Activated CD8-positive, alpha-beta T cell treated with anti-CD3 and anti-CD28 coated beads, Interleukin-2, amount 10 ng/mL, durations not matched to agents 7 days and 5 days (primary cell): ENCODE measurements around the gene DEPDC1. TPM values are rescaled to one million over a fixed set of nuclear protein-coding genes. Genes with fewer than 3 reads are reported as not detected.

Experiments
- ATAC-seq: fragments of 150-1000 bp; cut with Tn5 transposase; one replicate; pipeline ENCODE4 v1.10.0; 2021; ENCODE audit warnings: moderate library complexity
- CTCF ChIA-PET: fragments of 350-600 bp; sonication (Branson Sonifier 250); formaldehyde crosslinking; loops from one replicate; lab custom pipeline; 2021; ENCODE audit warnings: antibody characterized with exemption; lab: Charles Lee
- POLR2A ChIA-PET: fragments of 350-600 bp; sonication (Branson Sonifier 250); formaldehyde crosslinking; loops from one replicate; lab custom pipeline; 2021; ENCODE audit warnings: antibody characterized with exemption; lab: Charles Lee
- DNase-seq: peaks from one replicate; pipeline ENCODE4 v3.0.0-alpha.2; 2020
- H3K27ac Mint-ChIP-seq: one replicate; pipeline ENCODE4 v1.8.0; 2021; ENCODE audit warnings: mild to moderate bottlenecking, mixed read lengths
- H3K27me3 Mint-ChIP-seq: one replicate; pipeline ENCODE4 v1.8.0; 2021; ENCODE audit warnings: low read depth, mixed read lengths
- H3K36me3 Mint-ChIP-seq: one replicate; pipeline ENCODE4 v1.8.0; 2021; ENCODE audit warnings: low read depth, mixed read lengths
- H3K4me1 Mint-ChIP-seq: one replicate; pipeline ENCODE4 v1.8.0; 2021; ENCODE audit warnings: low read depth, mixed read lengths
- H3K4me3 Mint-ChIP-seq: one replicate; pipeline ENCODE4 v1.8.0; 2021; ENCODE audit warnings: mild to moderate bottlenecking, mixed read lengths
- H3K9me3 Mint-ChIP-seq: one replicate; pipeline ENCODE4 v1.8.0; 2022; ENCODE audit warnings: mixed read lengths; ENCODE audit not compliant: insufficient read depth
- total RNA-seq, 2 experiments: library from RNA; stranded (reverse); gene quantifications; one replicate each; pipeline ENCODE4 v1.2.3, GENCODE V29; 2021

The DEPDC1 gene
- total RNA-seq, 2 experiments from 2014 or later = 25.3 to 28.7 TPM

- Mint-ChIP-seq H3K4me1 (no peaks in the 10 kb centered on the region), H3K27ac (no peak overlapping the region), H3K4me3 (no peak overlapping the region), H3K9me3 (no peaks in the 10 kb centered on the region), H3K27me3 (no peaks in the 10 kb centered on the region), H3K36me3 (no peaks in the 10 kb centered on the region)
- DNase-seq (no peak), ATAC-seq (no peak)
- POLR2A ChIA-PET = no interaction called here
- CTCF ChIA-PET = interaction anchor here (0.9 to 1.7 kb wide), 2 partner anchors 321 to 322 kb away, joined by 3 to 12 read pairs; no protein-coding TSS in a partner anchor
These were observed 54.9 kb downstream of the DEPDC1 start for GRCh38 chr1:68442006-68442405.

- POLR2A ChIA-PET = no interaction called here
- DNase-seq = no peak
- CTCF ChIA-PET = no interaction called here
- no peaks in the 10 kb centered on the region for H3K4me1 Mint-ChIP-seq
- H3K27ac Mint-ChIP-seq = no peak overlapping the region
- peaks cover 2% of the 10 kb centered on the region for H3K27me3 Mint-ChIP-seq
- H3K9me3 Mint-ChIP-seq = no peaks in the 10 kb centered on the region
- no peaks in the 10 kb centered on the region for H3K36me3 Mint-ChIP-seq
- no peak overlapping the region for H3K4me3 Mint-ChIP-seq
- no peak for ATAC-seq
These were observed 58.6 kb downstream of the DEPDC1 start for GRCh38 chr1:68438310-68438709.

GRCh38 chr1:68433395-68433794, 63.5 kb downstream of the DEPDC1 start:
- H3K27ac Mint-ChIP-seq = no peak overlapping the region
- DNase-seq (no peak), ATAC-seq (no peak)
- H3K36me3 Mint-ChIP-seq = no peaks in the 10 kb centered on the region
- no peak overlapping the region for H3K4me3 Mint-ChIP-seq
- ChIA-PET POLR2A (no interaction called here), CTCF (no interaction called here)
- H3K27me3 Mint-ChIP-seq = peaks cover 2% of the 10 kb centered on the region
- H3K9me3 Mint-ChIP-seq = no peaks in the 10 kb centered on the region
- no peaks in the 10 kb centered on the region for H3K4me1 Mint-ChIP-seq

DNA sequence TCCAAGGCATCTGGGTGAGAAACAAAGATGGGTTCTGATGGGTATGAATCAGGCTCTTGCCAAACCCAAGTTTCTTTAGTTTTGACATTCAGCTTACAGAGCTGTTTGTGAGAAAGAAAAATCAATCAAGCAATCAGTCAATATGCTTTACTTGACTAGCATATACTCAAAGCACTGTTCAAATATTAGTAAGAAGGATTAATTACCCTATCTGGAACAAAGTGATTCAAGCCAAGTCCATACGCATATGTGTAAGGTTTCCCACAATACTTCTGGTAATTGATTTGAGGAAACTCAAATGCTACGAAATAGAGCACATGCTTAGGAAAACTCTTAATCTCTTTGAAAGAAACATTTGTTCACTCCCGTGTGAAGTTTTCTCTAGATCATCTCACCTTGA, 65.8 kb downstream of the DEPDC1 start:
- Mint-ChIP-seq H3K4me3 (no peak overlapping the region), H3K27me3 (no peaks in the 10 kb centered on the region), H3K27ac (no peak overlapping the region), H3K36me3 (no peaks in the 10 kb centered on the region), H3K4me1 (no peaks in the 10 kb centered on the region), H3K9me3 (no peaks in the 10 kb centered on the region)
- DNase-seq (no peak), ATAC-seq (no peak)
- CTCF ChIA-PET = no interaction called here
- POLR2A ChIA-PET = no interaction called here

- no peaks in the 10 kb centered on the region for H3K9me3 Mint-ChIP-seq
- ATAC-seq (no peak), DNase-seq (no peak)
- H3K27ac Mint-ChIP-seq = no peak overlapping the region
- no peaks in the 10 kb centered on the region for H3K4me1 Mint-ChIP-seq
- H3K4me3 Mint-ChIP-seq = no peak overlapping the region
- H3K27me3 Mint-ChIP-seq = no peaks in the 10 kb centered on the region
- POLR2A ChIA-PET = no interaction called here
- CTCF ChIA-PET = no interaction called here
- H3K36me3 Mint-ChIP-seq = no peaks in the 10 kb centered on the region
These were observed 67.6 kb downstream of the DEPDC1 start for GRCh38 chr1:68429233-68429808.

DNA sequence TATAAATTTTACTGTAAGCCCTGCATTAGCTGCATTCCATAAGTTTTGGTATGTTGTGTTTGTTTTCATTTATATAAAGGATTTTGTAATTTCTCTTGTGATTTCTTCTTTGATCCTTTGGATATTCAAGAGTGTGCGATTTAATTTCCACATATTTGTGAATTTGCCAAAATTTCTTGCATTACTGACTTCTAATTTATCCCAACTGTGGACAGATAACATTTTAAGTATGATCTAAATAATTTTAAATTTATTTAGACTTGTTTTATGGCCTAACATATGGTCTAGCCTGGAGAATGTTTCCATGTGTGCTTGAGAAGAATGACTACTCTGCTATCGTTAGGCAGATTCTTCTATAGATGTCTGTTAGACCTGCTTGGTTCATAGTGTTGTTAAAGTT, 70.3 kb downstream of the DEPDC1 start:
- ATAC-seq = no peak
- H3K4me3 Mint-ChIP-seq = no peak overlapping the region
- no peaks in the 10 kb centered on the region for H3K36me3 Mint-ChIP-seq
- POLR2A ChIA-PET = no interaction called here
- H3K27ac Mint-ChIP-seq = no peak overlapping the region
- H3K27me3 Mint-ChIP-seq = no peaks in the 10 kb centered on the region
- H3K9me3 Mint-ChIP-seq = no peaks in the 10 kb centered on the region
- CTCF ChIA-PET = no interaction called here
- H3K4me1 Mint-ChIP-seq = no peaks in the 10 kb centered on the region
- DNase-seq = no peak

Other genes with a start within 250 kb of the DEPDC1 start
- not detected for gene RPE65, start 47.1 kb downstream of the DEPDC1 start, total RNA-seq